GM19452 (cell line): ENCODE results near the gene UTP25.

Experiments used
- ATAC-seq: cut with Tn5 transposase; IDR thresholded peaks from one replicate; pipeline ENCODE4 v1.9.1; 2021; ENCODE audit not compliant: unreplicated experiment

Gene UTP25

GRCh38 chr1:209805341-209805781 lies 22.4 kb upstream of the UTP25 start:
- no peak for ATAC-seq

- ATAC-seq: peak; percentile 98
Observed at GRCh38 chr1:209805875-209806760, 21.7 kb upstream of the UTP25 start, which contains the start of gene IRF6. TSS of gene IRF6 (minus strand) at chr1:209806142. CDS start at chr1:209801413, 4,729 bp downstream.

GRCh38 chr1:209807509-209807908 lies 20.3 kb upstream of the UTP25 start:
- ATAC-seq: no peak

- ATAC-seq: no peak
Observed at GRCh38 chr1:209808059-209808581, 19.7 kb upstream of the UTP25 start.

- ATAC-seq: no peak
Observed at GRCh38 chr1:209809611-209810010, 18.2 kb upstream of the UTP25 start.

GRCh38 chr1:209810783-209811182 lies 17.0 kb upstream of the UTP25 start:
- ATAC-seq: no peak

- ATAC-seq: no peak
Observed at GRCh38 chr1:209813902-209814301, 13.9 kb upstream of the UTP25 start.

GRCh38 chr1:209815490-209815889 lies 12.3 kb upstream of the UTP25 start:
- ATAC-seq: no peak

- no peak for ATAC-seq
Observed at GRCh38 chr1:209815931-209816341, 11.8 kb upstream of the UTP25 start.

- ATAC-seq: no peak
Observed at GRCh38 chr1:209816923-209817322, 10.8 kb upstream of the UTP25 start.

GRCh38 chr1:209817691-209818090 lies 10.1 kb upstream of the UTP25 start:
- ATAC-seq: no peak

GRCh38 chr1:209819058-209819457 lies 8.7 kb upstream of the UTP25 start:
- no peak for ATAC-seq

- no peak for ATAC-seq
Observed at GRCh38 chr1:209820986-209821385, 6.8 kb upstream of the UTP25 start.

- ATAC-seq: no peak
Observed at GRCh38 chr1:209822706-209823105, 5.1 kb upstream of the UTP25 start.

GRCh38 chr1:209823143-209824041 lies 4.4 kb upstream of the UTP25 start:
- peak; percentile 44 for ATAC-seq

GRCh38 chr1:209825591-209826434 lies 2.0 kb upstream of the UTP25 start:
- ATAC-seq: no peak

- no peak for ATAC-seq
Observed at GRCh38 chr1:209829716-209830115, 1.9 kb downstream of the UTP25 start.

GRCh38 chr1:209830722-209831121 lies 3.0 kb downstream of the UTP25 start:
- ATAC-seq: no peak

- no peak for ATAC-seq
Observed at GRCh38 chr1:209831615-209832014, 3.8 kb downstream of the UTP25 start.

GRCh38 chr1:209835782-209836298 lies 8.1 kb downstream of the UTP25 start:
- no peak for ATAC-seq
